B cell (primary cell): ENCODE results near the gene CCKAR.
"Not testable (repeated sequence)": the region's sequence is repeated elsewhere in the genome, so short reads cannot be mapped to it uniquely, and the experiment has no call there.

Source experiments
- CTCF ChIP-seq: fragments of 200-600 bp; IDR thresholded peaks from one replicate; pipeline ENCODE4 v1.8.0; 2022; ENCODE audit warnings: antibody characterized with exemption, mild to moderate bottlenecking
- EZH2 ChIP-seq: IDR thresholded peaks from 2 replicates; pipeline ENCODE4 v1.6.1; 2012; ENCODE audit warnings: borderline replicate concordance, low read depth, mild to moderate bottlenecking, moderate library complexity, low read length; ENCODE audit not compliant: insufficient read depth, poor library complexity, severe bottlenecking

DNA sequence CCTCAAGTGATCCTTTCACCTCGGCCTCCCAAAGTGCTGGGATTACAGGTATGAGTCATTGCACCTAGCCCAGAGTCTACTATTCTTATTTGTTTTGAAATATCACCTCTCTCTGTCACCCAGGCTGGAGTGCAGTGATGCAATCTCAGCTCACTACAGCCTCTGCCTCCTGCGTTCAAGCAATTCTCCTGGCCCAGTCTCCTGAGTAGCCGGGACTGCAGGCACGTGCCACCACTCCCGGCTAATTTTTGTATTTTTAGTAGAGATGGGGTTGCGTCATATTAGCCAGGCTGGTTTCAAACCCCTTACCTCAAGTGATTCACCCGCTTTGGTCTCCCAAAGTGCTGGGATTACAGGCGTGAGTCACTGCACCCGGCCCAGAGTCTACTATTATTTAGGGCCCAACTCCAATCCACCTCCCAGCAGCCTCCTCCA is 10.3 kb upstream of the CCKAR start:
- not testable (repeated sequence) for TF ChIP-seq CTCF, EZH2
